HCT116 (cell line): ENCODE results near the gene TRHDE. TPM values are rescaled to one million over a fixed set of nuclear protein-coding genes. Genes with fewer than 3 reads are reported as not detected.

Experiments used
- ATAC-seq: fragments of 200-7000 bp; cut with Tn5 transposase; 2 replicates; pipeline ENCODE4 v1.9.1; 2020; ENCODE audit warnings: mild to moderate bottlenecking, moderate library complexity
- BruUV-seq: library from RNA; stranded (reverse); fragments of 400-500 nt; replicated peaks from 2 replicates; lab custom pipeline; 2021; lab: Mats Ljungman, UMichigan
- CTCF ChIA-PET: fragments of 300-600 bp; sonication (Branson Sonifier 250); formaldehyde crosslinking; loops from one replicate; lab custom pipeline; 2021; ENCODE audit warnings: antibody characterized with exemption; lab: Charles Lee
- POLR2A ChIA-PET: fragments of 300-600, 350-600 bp; sonication (Branson Sonifier 250); formaldehyde crosslinking; loops from one replicate; lab custom pipeline; 2021; ENCODE audit warnings: antibody characterized with exemption; lab: Charles Lee
- RAD21 ChIA-PET, 2 experiments: fragments of 300-600 bp; sonication (Branson Sonifier 250); formaldehyde crosslinking; loops; one replicate each; lab custom pipeline; 2023; ENCODE audit warnings: low total read pairs in 2 of 2; ENCODE audit not compliant: uncharacterized antibody in 2 of 2, unreplicated experiment in 2 of 2, low non-redundant PET in 1 of 2; lab: Charles Lee
- DNase-seq: peaks from one replicate; pipeline ENCODE4 v3.0.0-alpha.2; 2010; ENCODE audit warnings: low read depth, low spot score
- H2AFZ ChIP-seq: fragments of 200-600 bp; shearing (Covaris generic), sonication (generic); 2 replicates; pipeline ENCODE4 v1.6.1; 2017; ENCODE audit warnings: low read depth, mixed run types, mixed read lengths, antibody characterized with exemption, low read length; ENCODE audit not compliant: poor library complexity, severe bottlenecking
- H3K27ac ChIP-seq: 2 replicates; pipeline ENCODE4 v1.5.1; 2012; ENCODE audit warnings: low read depth, low read length
- H3K27me3 ChIP-seq: fragments of 200-600 bp; sonication (generic); 2 replicates; pipeline ENCODE4 v1.6.1; 2016; ENCODE audit warnings: mixed run types, low read length, mixed read lengths; ENCODE audit not compliant: insufficient read depth
- H3K36me3 ChIP-seq, 2 experiments: fragments of 200-500 bp in 1 of 2; fragments of 200-600 bp in 1 of 2; sonication (Bioruptor generic) in 1 of 2; sonication (generic) in 1 of 2; 2 replicates each; pipeline versions ENCODE4 v1.5.1 to v1.6.1; 2014 to 2016; ENCODE audit warnings: low read length in 2 of 2, inconsistent platforms in 1 of 2, mixed read lengths in 1 of 2, mixed run types in 1 of 2; ENCODE audit not compliant: insufficient read depth in 2 of 2, control insufficient read depth in 1 of 2
- H3K4me1 ChIP-seq, 2 experiments: fragments of 200-600 bp in 1 of 2; sonication (generic) in 1 of 2; 2 replicates each; pipeline versions ENCODE4 v1.5.1 to v1.6.1; 2012 to 2017; ENCODE audit warnings: low read length in 2 of 2, inconsistent platforms in 1 of 2, mild to moderate bottlenecking in 1 of 2, mixed read lengths in 1 of 2, mixed run types in 1 of 2, moderate library complexity in 1 of 2; ENCODE audit not compliant: insufficient read depth in 2 of 2, control insufficient read depth in 1 of 2
- H3K4me2 ChIP-seq: fragments of 200-600 bp; sonication (generic); 2 replicates; pipeline ENCODE4 v1.6.1; 2017; ENCODE audit warnings: mixed run types, low read length, mixed read lengths
- H3K4me3 ChIP-seq, 2 experiments: fragments of 200-600 bp in 1 of 2; sonication (generic) in 1 of 2; replicated peaks in 1 of 2; 2 replicates each; pipeline ENCODE4 v1.5.1; 2011 to 2016; ENCODE audit warnings: low read length in 2 of 2, control low read depth in 1 of 2, low read depth in 1 of 2, mild to moderate bottlenecking in 1 of 2, mixed read lengths in 1 of 2, mixed run types in 1 of 2
- H3K79me2 ChIP-seq: fragments of 200-600 bp; sonication (generic); 2 replicates; pipeline ENCODE4 v1.6.1; 2017; ENCODE audit warnings: mild to moderate bottlenecking, mixed run types, low read length, moderate library complexity, mixed read lengths; ENCODE audit not compliant: insufficient read depth
- H3K9ac ChIP-seq: fragments of 200-600 bp; sonication (generic); 2 replicates; pipeline ENCODE4 v1.6.1; 2016; ENCODE audit warnings: low read length, mixed read lengths
- H3K9me2 ChIP-seq: fragments of 200-600 bp; sonication (generic), shearing (Covaris generic); 2 replicates; pipeline ENCODE4 v1.6.1; 2017; ENCODE audit warnings: mixed run types, mild to moderate bottlenecking, moderate library complexity; ENCODE audit not compliant: insufficient read depth
- H3K9me3 ChIP-seq, 2 experiments: fragments of 200-500 bp in 1 of 2; fragments of 200-600 bp in 1 of 2; sonication (Bioruptor generic) in 1 of 2; sonication (generic) in 1 of 2; 2 replicates each; pipeline ENCODE4 v1.6.1; 2014 to 2017; ENCODE audit warnings: low read length in 2 of 2, mixed read lengths in 2 of 2, inconsistent platforms in 1 of 2, low read depth in 1 of 2, mild to moderate bottlenecking in 1 of 2, mixed run types in 1 of 2, moderate library complexity in 1 of 2; ENCODE audit not compliant: control insufficient read depth in 1 of 2, insufficient read depth in 1 of 2
- H4K20me1 ChIP-seq: fragments of 200-600 bp; sonication (generic), shearing (Covaris generic); 2 replicates; pipeline ENCODE4 v1.6.1; 2017; ENCODE audit warnings: mixed run types, mild to moderate bottlenecking, moderate library complexity; ENCODE audit not compliant: insufficient read depth
- CBX3 ChIP-seq: IDR thresholded peaks from 2 replicates; pipeline ENCODE4 v1.6.1; 2012; ENCODE audit warnings: low read depth
- CEBPB ChIP-seq: IDR thresholded peaks from 2 replicates; pipeline ENCODE4 v1.6.1; 2012; ENCODE audit warnings: low read depth
- EGR1 ChIP-seq: IDR thresholded peaks from 2 replicates; pipeline ENCODE4 v1.6.1; 2012; ENCODE audit warnings: low read depth
- ELF1 ChIP-seq: IDR thresholded peaks from 2 replicates; pipeline ENCODE4 v1.6.1; 2012; ENCODE audit warnings: low read depth, borderline replicate concordance
- EZH2 ChIP-seq: fragments of 200-600 bp; sonication (generic); IDR thresholded peaks from 2 replicates; pipeline ENCODE4 v1.6.1; 2017; ENCODE audit warnings: antibody characterized with exemption, mixed run types
- EZH2phosphoT487 ChIP-seq: fragments of 200-600 bp; IDR thresholded peaks from 2 replicates; pipeline ENCODE4 v1.6.1; 2018; ENCODE audit warnings: antibody characterized with exemption, borderline replicate concordance
- FOSL1 ChIP-seq: IDR thresholded peaks from 2 replicates; pipeline ENCODE4 v1.6.1; 2012; ENCODE audit warnings: low read depth
- JUND ChIP-seq: IDR thresholded peaks from 2 replicates; pipeline ENCODE4 v1.6.1; 2012
- POLR2A ChIP-seq: IDR thresholded peaks from 2 replicates; pipeline ENCODE4 v1.7.0; 2011; ENCODE audit warnings: borderline replicate concordance; ENCODE audit not compliant: insufficient read depth, insufficient read length; ENCODE audit errors: extremely low read depth
- RAD21 ChIP-seq: IDR thresholded peaks from 2 replicates; pipeline ENCODE4 v1.6.1; 2012; ENCODE audit warnings: low read depth, mild to moderate bottlenecking
- SIN3A ChIP-seq: IDR thresholded peaks from 2 replicates; pipeline ENCODE4 v1.6.1; 2012; ENCODE audit warnings: low read depth
- SP1 ChIP-seq: IDR thresholded peaks from 2 replicates; pipeline ENCODE4 v1.6.1; 2012; ENCODE audit warnings: low read depth
- SRF ChIP-seq: IDR thresholded peaks from 2 replicates; pipeline ENCODE4 v1.6.1; 2012; ENCODE audit warnings: low read depth
- YY1 ChIP-seq: IDR thresholded peaks from 2 replicates; pipeline ENCODE4 v1.6.1; 2011; ENCODE audit warnings: low read length, low read depth, moderate library complexity, mild to moderate bottlenecking; ENCODE audit not compliant: insufficient replicate concordance; ENCODE audit errors: extremely low read depth
- ZFX ChIP-seq: fragments of 450-650 bp; IDR thresholded peaks from 2 replicates; pipeline ENCODE4 v1.6.1; 2017
- intact Hi-C: fragments of 100-400 bp; cut with micrococcal nuclease; formaldehyde crosslinking; loops from 2 replicates; pipeline ENCODE4 v1.10.0; 2022
- total RNA-seq: library from RNA; stranded (reverse); gene quantifications from one replicate; pipeline ENCODE4 v1.2.1, GENCODE V29; 2021; ENCODE audit not compliant: unreplicated experiment
- TF ChIP-seq, protein P1 (sequence below): IDR thresholded peaks from 2 replicates; pipeline ENCODE4 v1.6.1; 2012
- TF ChIP-seq, protein P2 (sequence below), 3 experiments: fragments of 200-600 bp in 1 of 3; sonication (generic) in 1 of 3; IDR thresholded peaks in 2 of 3; conservative IDR thresholded peaks in 1 of 3; 2 replicates each; pipeline ENCODE4 v1.5.1; 2012 to 2017; ENCODE audit warnings: low read depth in 2 of 3, low read length in 2 of 3, antibody characterized with exemption in 1 of 3, borderline replicate concordance in 1 of 3, control low read depth in 1 of 3, mild to moderate bottlenecking in 1 of 3, mixed read lengths in 1 of 3, mixed run types in 1 of 3, moderate library complexity in 1 of 3; ENCODE audit not compliant: insufficient read depth in 1 of 3
- TF ChIP-seq, protein P3 (sequence below): IDR thresholded peaks from 2 replicates; pipeline ENCODE4 v1.6.1; 2011; ENCODE audit warnings: mild to moderate bottlenecking, low read length, moderate library complexity; ENCODE audit not compliant: insufficient replicate concordance; ENCODE audit errors: extremely low read depth
- TF ChIP-seq, protein P4 (sequence below): IDR thresholded peaks from 2 replicates; pipeline ENCODE4 v1.6.1; 2012; ENCODE audit warnings: low read depth

Gene TRHDE
- total RNA-seq, 1 experiment from 2014 or later = 2.9 TPM

DNA sequence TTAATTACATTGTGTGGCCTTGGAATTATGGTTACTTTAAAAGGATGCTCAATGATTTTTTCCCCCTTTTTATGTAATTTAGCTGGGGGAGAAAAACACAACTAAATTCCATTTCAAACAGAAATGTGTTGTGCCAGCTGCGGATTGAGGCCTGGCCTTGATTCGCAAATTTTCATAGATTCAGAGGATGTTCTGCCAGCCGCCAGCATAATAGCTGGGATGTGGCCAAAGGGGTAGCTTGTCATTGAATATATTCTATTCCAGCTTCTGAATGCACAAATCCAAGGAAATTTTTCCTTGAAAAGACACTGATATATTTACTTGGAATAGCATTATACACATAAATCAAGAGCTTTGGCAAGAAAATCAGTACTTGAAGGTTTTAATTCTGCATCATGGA lies 43.7 kb downstream of the TRHDE start:
- no TSS peak for BruUV-seq
- ChIA-PET RAD21 (no interaction called here), CTCF (no interaction called here), POLR2A (no interaction called here)
- H3K4me1 ChIP-seq = no peaks in the 10 kb centered on the region
- no peaks in the 10 kb centered on the region for H4K20me1 ChIP-seq
- H3K27me3 ChIP-seq = no peaks in the 10 kb centered on the region
- no peak for ATAC-seq
- no peak for DNase-seq
- intact Hi-C loops = no loop called here
- no peak overlapping the region for H3K9ac ChIP-seq
- H3K9me2 ChIP-seq = no peaks in the 10 kb centered on the region
- no peak overlapping the region for H2AFZ ChIP-seq
- H3K36me3 ChIP-seq = no peaks in the 10 kb centered on the region
- H3K4me2 ChIP-seq = no peak overlapping the region
- TF ChIP-seq, protein P1, sequence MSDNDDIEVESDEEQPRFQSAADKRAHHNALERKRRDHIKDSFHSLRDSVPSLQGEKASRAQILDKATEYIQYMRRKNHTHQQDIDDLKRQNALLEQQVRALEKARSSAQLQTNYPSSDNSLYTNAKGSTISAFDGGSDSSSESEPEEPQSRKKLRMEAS = no peak
- TF ChIP-seq ZFX = no peak
- TF ChIP-seq ELF1 = no peak
- TF ChIP-seq, protein P2, sequence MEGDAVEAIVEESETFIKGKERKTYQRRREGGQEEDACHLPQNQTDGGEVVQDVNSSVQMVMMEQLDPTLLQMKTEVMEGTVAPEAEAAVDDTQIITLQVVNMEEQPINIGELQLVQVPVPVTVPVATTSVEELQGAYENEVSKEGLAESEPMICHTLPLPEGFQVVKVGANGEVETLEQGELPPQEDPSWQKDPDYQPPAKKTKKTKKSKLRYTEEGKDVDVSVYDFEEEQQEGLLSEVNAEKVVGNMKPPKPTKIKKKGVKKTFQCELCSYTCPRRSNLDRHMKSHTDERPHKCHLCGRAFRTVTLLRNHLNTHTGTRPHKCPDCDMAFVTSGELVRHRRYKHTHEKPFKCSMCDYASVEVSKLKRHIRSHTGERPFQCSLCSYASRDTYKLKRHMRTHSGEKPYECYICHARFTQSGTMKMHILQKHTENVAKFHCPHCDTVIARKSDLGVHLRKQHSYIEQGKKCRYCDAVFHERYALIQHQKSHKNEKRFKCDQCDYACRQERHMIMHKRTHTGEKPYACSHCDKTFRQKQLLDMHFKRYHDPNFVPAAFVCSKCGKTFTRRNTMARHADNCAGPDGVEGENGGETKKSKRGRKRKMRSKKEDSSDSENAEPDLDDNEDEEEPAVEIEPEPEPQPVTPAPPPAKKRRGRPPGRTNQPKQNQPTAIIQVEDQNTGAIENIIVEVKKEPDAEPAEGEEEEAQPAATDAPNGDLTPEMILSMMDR (IDR thresholded peaks at IDR 0.05 in 2 of 3, conservative IDR thresholded peaks at IDR 0.05 in 1 of 3; ENCODE audit: borderline replicate concordance in 1 of 3, insufficient read depth in 1 of 3, low read depth in 2 of 3, low read length in 2 of 3) = no peak
- no peak for TF ChIP-seq CEBPB
- TF ChIP-seq, protein P3, sequence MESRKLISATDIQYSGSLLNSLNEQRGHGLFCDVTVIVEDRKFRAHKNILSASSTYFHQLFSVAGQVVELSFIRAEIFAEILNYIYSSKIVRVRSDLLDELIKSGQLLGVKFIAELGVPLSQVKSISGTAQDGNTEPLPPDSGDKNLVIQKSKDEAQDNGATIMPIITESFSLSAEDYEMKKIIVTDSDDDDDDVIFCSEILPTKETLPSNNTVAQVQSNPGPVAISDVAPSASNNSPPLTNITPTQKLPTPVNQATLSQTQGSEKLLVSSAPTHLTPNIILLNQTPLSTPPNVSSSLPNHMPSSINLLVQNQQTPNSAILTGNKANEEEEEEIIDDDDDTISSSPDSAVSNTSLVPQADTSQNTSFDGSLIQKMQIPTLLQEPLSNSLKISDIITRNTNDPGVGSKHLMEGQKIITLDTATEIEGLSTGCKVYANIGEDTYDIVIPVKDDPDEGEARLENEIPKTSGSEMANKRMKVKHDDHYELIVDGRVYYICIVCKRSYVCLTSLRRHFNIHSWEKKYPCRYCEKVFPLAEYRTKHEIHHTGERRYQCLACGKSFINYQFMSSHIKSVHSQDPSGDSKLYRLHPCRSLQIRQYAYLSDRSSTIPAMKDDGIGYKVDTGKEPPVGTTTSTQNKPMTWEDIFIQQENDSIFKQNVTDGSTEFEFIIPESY = no peak
- TF ChIP-seq EGR1 = no peak
- no peak for TF ChIP-seq CBX3
- TF ChIP-seq YY1 = no peak
- no peak for TF ChIP-seq SP1
- no peak for TF ChIP-seq EZH2
- TF ChIP-seq SRF = no peak
- no peak for TF ChIP-seq POLR2A
- TF ChIP-seq EZH2phosphoT487 = no peak
- no peak for TF ChIP-seq RAD21
- TF ChIP-seq FOSL1 = no peak
- TF ChIP-seq JUND = no peak
- no peak for TF ChIP-seq SIN3A
- TF ChIP-seq, protein P4, sequence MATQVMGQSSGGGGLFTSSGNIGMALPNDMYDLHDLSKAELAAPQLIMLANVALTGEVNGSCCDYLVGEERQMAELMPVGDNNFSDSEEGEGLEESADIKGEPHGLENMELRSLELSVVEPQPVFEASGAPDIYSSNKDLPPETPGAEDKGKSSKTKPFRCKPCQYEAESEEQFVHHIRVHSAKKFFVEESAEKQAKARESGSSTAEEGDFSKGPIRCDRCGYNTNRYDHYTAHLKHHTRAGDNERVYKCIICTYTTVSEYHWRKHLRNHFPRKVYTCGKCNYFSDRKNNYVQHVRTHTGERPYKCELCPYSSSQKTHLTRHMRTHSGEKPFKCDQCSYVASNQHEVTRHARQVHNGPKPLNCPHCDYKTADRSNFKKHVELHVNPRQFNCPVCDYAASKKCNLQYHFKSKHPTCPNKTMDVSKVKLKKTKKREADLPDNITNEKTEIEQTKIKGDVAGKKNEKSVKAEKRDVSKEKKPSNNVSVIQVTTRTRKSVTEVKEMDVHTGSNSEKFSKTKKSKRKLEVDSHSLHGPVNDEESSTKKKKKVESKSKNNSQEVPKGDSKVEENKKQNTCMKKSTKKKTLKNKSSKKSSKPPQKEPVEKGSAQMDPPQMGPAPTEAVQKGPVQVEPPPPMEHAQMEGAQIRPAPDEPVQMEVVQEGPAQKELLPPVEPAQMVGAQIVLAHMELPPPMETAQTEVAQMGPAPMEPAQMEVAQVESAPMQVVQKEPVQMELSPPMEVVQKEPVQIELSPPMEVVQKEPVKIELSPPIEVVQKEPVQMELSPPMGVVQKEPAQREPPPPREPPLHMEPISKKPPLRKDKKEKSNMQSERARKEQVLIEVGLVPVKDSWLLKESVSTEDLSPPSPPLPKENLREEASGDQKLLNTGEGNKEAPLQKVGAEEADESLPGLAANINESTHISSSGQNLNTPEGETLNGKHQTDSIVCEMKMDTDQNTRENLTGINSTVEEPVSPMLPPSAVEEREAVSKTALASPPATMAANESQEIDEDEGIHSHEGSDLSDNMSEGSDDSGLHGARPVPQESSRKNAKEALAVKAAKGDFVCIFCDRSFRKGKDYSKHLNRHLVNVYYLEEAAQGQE = no peak
- H3K4me3 ChIP-seq = no peak overlapping the region
- no peak overlapping the region for H3K27ac ChIP-seq
- no peaks in the 10 kb centered on the region for H3K79me2 ChIP-seq
- no peaks in the 10 kb centered on the region for H3K9me3 ChIP-seq
